HTR-8/SVneo (cell line): ENCODE data around the gene CRCP.
A peak's percentile ranks its signal among the peaks of the same experiment; 100 is the strongest.

Experiments
- DNase-seq: peaks from one replicate; pipeline ENCODE4 v3.0.0; 2011; ENCODE audit warnings: low spot score, mixed read lengths; ENCODE audit not compliant: insufficient read length
- FAIRE-seq: peaks from 2 replicates; lab custom pipeline; 2011; peaks lifted over from hg19 to GRCh38; lab: Jason Lieb, UNC

Gene CRCP

GRCh38 chr7:66183700-66184099 is 69.1 kb downstream of the CRCP start:
- DNase-seq: peak; percentile 25
- no peak for FAIRE-seq

- FAIRE-seq: no peak
- DNase-seq: no peak
These were observed 71.1 kb downstream of the CRCP start for GRCh38 chr7:66185680-66186187.

- DNase-seq: no peak
These were observed 72.3 kb downstream of the CRCP start for GRCh38 chr7:66186991-66187390.

GRCh38 chr7:66187905-66188304 is 73.3 kb downstream of the CRCP start:
- FAIRE-seq: no peak

More at GRCh38 chr7:66186991-66187390, 72.3 kb downstream of the CRCP start:
- no peak for FAIRE-seq

GRCh38 chr7:66188645-66189044 is 74.0 kb downstream of the CRCP start:
- FAIRE-seq: no peak

More at GRCh38 chr7:66187905-66188304, 73.3 kb downstream of the CRCP start:
- DNase-seq: no peak

GRCh38 chr7:66189695-66190503 is 75.3 kb downstream of the CRCP start:
- no peak for DNase-seq
- FAIRE-seq: no peak

More at GRCh38 chr7:66188645-66189044, 74.0 kb downstream of the CRCP start:
- DNase-seq: no peak

GRCh38 chr7:66190504-66190857 is 75.8 kb downstream of the CRCP start:
- no peak for FAIRE-seq
- no peak for DNase-seq

- FAIRE-seq (no peak), DNase-seq (no peak)
These were observed 78.6 kb downstream of the CRCP start for GRCh38 chr7:66193146-66193725.

GRCh38 chr7:66198469-66198868 is 83.8 kb downstream of the CRCP start:
- FAIRE-seq (no peak), DNase-seq (no peak)

- FAIRE-seq (no peak), DNase-seq (no peak)
These were observed 84.3 kb downstream of the CRCP start for GRCh38 chr7:66198956-66199355.

GRCh38 chr7:66202441-66202840 is 87.8 kb downstream of the CRCP start:
- DNase-seq: no peak
- FAIRE-seq: no peak
